ENCODE results near the gene SEC14L5. TPM values are rescaled to one million over a fixed set of nuclear protein-coding genes. Genes with fewer than 3 reads are reported as not detected.
"Not testable (repeated sequence)": the region's sequence is repeated elsewhere in the genome, so short reads cannot be mapped to it uniquely, and the experiment has no call there.

Gene SEC14L5
- total RNA-seq, 6 experiments from 2014 or later = not detected

GRCh38 chr16:4958510-4959438 is 644 bp downstream of the SEC14L5 start:
- no peak for DNase-seq
- TF ChIP-seq CTCF (IDR thresholded peaks at IDR 0.05) = no peak
- no peaks in the 10 kb centered on the region for H3K36me3 Mint-ChIP-seq (ENCODE audit: low read depth)
- peaks cover 19% of the 10 kb centered on the region for H3K4me1 Mint-ChIP-seq (ENCODE audit: low read depth)
- peak overlapping the region; percentile 90 for H3K4me3 Mint-ChIP-seq
- no peaks in the 10 kb centered on the region for H3K9me3 Mint-ChIP-seq
- H3K27ac Mint-ChIP-seq = no peak overlapping the region
- peaks cover 12% of the 10 kb centered on the region; the same call in 1 of the 2 replicates for H3K27me3 Mint-ChIP-seq (ENCODE audit: insufficient read depth)

GRCh38 chr16:4960579-4960978 is 2.4 kb downstream of the SEC14L5 start:
- H3K27ac Mint-ChIP-seq = no peak overlapping the region
- H3K4me1 Mint-ChIP-seq (ENCODE audit: low read depth) = peaks cover 19% of the 10 kb centered on the region
- H3K27me3 Mint-ChIP-seq (ENCODE audit: insufficient read depth) = peaks cover 14% of the 10 kb centered on the region; the same call in 1 of the 2 replicates
- DNase-seq = no peak
- TF ChIP-seq CTCF (IDR thresholded peaks at IDR 0.05) = no peak
- H3K9me3 Mint-ChIP-seq = no peaks in the 10 kb centered on the region
- H3K36me3 Mint-ChIP-seq (ENCODE audit: low read depth) = no peaks in the 10 kb centered on the region
- H3K4me3 Mint-ChIP-seq = no peak overlapping the region

- no peak for DNase-seq
- H3K9me3 Mint-ChIP-seq = no peaks in the 10 kb centered on the region
- no peak overlapping the region for H3K4me3 Mint-ChIP-seq
- no peak for TF ChIP-seq CTCF (IDR thresholded peaks at IDR 0.05)
- no peaks in the 10 kb centered on the region for H3K36me3 Mint-ChIP-seq (ENCODE audit: low read depth)
- peaks cover 15% of the 10 kb centered on the region; the same call in 1 of the 2 replicates for H3K27me3 Mint-ChIP-seq (ENCODE audit: insufficient read depth)
- H3K27ac Mint-ChIP-seq = no peak overlapping the region
- H3K4me1 Mint-ChIP-seq (ENCODE audit: low read depth) = peaks cover 7% of the 10 kb centered on the region
Measured at GRCh38 chr16:4962716-4963115, 4.6 kb downstream of the SEC14L5 start.

GRCh38 chr16:4963527-4963926 is 5.4 kb downstream of the SEC14L5 start:
- not testable (repeated sequence) for H3K4me3 Mint-ChIP-seq; H3K27ac Mint-ChIP-seq; H3K9me3 Mint-ChIP-seq; H3K4me1 Mint-ChIP-seq (ENCODE audit: low read depth); DNase-seq; H3K36me3 Mint-ChIP-seq (ENCODE audit: low read depth)
- peaks cover 17% of the 10 kb centered on the region; the same call in 1 of the 2 replicates for H3K27me3 Mint-ChIP-seq (ENCODE audit: insufficient read depth)

GRCh38 chr16:4966736-4967453 is 8.8 kb downstream of the SEC14L5 start:
- H3K9me3 Mint-ChIP-seq = no peaks in the 10 kb centered on the region
- peaks cover 23% of the 10 kb centered on the region for H3K27me3 Mint-ChIP-seq (ENCODE audit: insufficient read depth)
- TF ChIP-seq CTCF (IDR thresholded peaks at IDR 0.05) = no peak
- H3K27ac Mint-ChIP-seq = no peak overlapping the region
- no peak for DNase-seq
- H3K36me3 Mint-ChIP-seq (ENCODE audit: low read depth) = no peaks in the 10 kb centered on the region
- no peaks in the 10 kb centered on the region for H3K4me1 Mint-ChIP-seq (ENCODE audit: low read depth)
- no peak overlapping the region for H3K4me3 Mint-ChIP-seq

- not testable (repeated sequence) for H3K9me3 Mint-ChIP-seq; H3K4me1 Mint-ChIP-seq (ENCODE audit: low read depth); H3K36me3 Mint-ChIP-seq (ENCODE audit: low read depth); H3K27ac Mint-ChIP-seq; DNase-seq; H3K4me3 Mint-ChIP-seq
- H3K27me3 Mint-ChIP-seq (ENCODE audit: insufficient read depth) = peaks cover 25% of the 10 kb centered on the region
Measured at GRCh38 chr16:4968278-4968677, 10.1 kb downstream of the SEC14L5 start.

All from HFFc6 (cell line).